Cardiac fibroblast (primary cell): ENCODE results near the gene PTP4A1.

Source experiments
- DNase-seq, 2 donors: peaks; one replicate each; pipeline versions ENCODE4 v3.0.0 to v3.0.0-alpha.2; 2010; ENCODE audit warnings: low read depth in 2 of 2
- H3K4me3 ChIP-seq, 2 donors: replicated peaks in 1 of 2; 1 replicate in 1 of 2; 2 replicates in 1 of 2; pipeline ENCODE4 v1.5.1; 2011; ENCODE audit warnings: low read depth in 2 of 2, low read length in 2 of 2, mild to moderate bottlenecking in 2 of 2, moderate library complexity in 1 of 2
- TF ChIP-seq, protein P1 (sequence below): IDR thresholded peaks from one replicate; pipeline ENCODE4 v1.5.1; 2011; ENCODE audit warnings: low read depth, mild to moderate bottlenecking, low read length, inconsistent platforms

Gene PTP4A1

DNA sequence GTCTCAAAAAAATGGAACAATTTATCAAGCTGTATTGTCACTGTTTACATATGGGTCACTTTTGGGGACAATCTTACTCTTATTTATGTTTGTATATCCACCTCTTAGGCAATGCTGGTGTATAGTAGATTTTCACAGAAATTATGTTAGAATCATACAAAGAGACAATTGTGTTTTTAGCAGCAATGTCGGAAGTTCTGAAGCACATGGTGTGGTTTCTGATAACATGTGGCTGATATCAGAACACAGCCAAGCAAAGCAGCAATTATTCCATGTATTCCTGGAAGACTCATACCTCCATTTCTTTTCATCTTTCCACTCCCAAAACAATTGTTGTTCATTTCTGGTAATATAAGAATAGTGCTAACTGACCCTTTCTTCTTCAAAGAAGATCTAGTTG, 17.5 kb upstream of the PTP4A1 start:
- no peak for DNase-seq
- H3K4me3 ChIP-seq: no peak overlapping the region
- TF ChIP-seq, protein P1, sequence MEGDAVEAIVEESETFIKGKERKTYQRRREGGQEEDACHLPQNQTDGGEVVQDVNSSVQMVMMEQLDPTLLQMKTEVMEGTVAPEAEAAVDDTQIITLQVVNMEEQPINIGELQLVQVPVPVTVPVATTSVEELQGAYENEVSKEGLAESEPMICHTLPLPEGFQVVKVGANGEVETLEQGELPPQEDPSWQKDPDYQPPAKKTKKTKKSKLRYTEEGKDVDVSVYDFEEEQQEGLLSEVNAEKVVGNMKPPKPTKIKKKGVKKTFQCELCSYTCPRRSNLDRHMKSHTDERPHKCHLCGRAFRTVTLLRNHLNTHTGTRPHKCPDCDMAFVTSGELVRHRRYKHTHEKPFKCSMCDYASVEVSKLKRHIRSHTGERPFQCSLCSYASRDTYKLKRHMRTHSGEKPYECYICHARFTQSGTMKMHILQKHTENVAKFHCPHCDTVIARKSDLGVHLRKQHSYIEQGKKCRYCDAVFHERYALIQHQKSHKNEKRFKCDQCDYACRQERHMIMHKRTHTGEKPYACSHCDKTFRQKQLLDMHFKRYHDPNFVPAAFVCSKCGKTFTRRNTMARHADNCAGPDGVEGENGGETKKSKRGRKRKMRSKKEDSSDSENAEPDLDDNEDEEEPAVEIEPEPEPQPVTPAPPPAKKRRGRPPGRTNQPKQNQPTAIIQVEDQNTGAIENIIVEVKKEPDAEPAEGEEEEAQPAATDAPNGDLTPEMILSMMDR: no peak

DNA sequence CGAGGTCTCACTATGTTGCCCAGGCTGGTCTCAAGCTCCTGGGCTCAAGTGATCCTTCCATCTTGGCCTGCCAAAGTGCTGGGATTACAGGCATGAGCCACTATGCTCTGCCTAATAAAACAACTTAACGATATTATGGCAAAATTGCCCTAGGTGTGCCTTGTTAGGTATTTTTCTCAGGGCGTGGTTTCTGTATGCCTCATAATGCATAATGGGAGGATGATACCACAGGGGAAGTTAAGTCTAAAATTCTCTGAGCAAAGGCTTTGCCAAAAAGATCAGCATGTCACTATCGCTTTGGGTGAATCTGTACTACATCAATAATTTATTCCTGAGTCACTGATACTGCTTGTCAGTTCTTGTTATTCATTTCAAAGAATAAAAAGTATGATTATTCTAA, 15.9 kb upstream of the PTP4A1 start:
- no peak for DNase-seq
- TF ChIP-seq, protein P1: no peak
- H3K4me3 ChIP-seq: no peak overlapping the region

GRCh38 chr6:63558278-63558677, 14.0 kb upstream of the PTP4A1 start:
- TF ChIP-seq, protein P1: no peak
- no peak for DNase-seq
- H3K4me3 ChIP-seq: no peak overlapping the region

DNA sequence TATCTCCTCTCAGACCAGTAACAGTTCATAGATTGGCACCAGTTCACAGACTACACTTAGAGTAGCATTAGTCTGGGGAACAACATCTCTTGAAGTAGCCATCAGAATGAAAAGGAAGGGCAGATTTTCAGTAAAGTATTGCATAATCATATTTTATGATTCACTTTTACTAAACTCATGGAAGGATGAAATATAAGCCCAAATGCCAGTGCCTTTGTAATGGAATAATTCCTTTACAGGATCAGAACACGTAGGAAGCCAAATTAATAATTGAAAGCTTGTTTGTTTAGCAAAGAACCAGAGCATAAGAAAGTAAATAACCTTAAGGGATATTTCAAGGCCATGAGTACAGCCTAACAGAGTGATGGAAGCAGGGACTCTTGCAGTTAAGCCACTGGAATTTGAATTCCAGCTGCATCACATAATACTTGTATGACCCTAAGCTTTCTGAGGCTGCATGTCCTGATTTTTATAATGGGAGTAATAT, 11.4 kb upstream of the PTP4A1 start:
- no peak overlapping the region for H3K4me3 ChIP-seq
- TF ChIP-seq, protein P1: no peak
- DNase-seq: peak; percentile 55 to 81

GRCh38 chr6:63561288-63561687, 11.0 kb upstream of the PTP4A1 start:
- DNase-seq: no peak
- no peak overlapping the region for H3K4me3 ChIP-seq
- TF ChIP-seq, protein P1: no peak

GRCh38 chr6:63563235-63563634, 9.0 kb upstream of the PTP4A1 start:
- no peak overlapping the region for H3K4me3 ChIP-seq
- no peak for DNase-seq
- TF ChIP-seq, protein P1: no peak

DNA sequence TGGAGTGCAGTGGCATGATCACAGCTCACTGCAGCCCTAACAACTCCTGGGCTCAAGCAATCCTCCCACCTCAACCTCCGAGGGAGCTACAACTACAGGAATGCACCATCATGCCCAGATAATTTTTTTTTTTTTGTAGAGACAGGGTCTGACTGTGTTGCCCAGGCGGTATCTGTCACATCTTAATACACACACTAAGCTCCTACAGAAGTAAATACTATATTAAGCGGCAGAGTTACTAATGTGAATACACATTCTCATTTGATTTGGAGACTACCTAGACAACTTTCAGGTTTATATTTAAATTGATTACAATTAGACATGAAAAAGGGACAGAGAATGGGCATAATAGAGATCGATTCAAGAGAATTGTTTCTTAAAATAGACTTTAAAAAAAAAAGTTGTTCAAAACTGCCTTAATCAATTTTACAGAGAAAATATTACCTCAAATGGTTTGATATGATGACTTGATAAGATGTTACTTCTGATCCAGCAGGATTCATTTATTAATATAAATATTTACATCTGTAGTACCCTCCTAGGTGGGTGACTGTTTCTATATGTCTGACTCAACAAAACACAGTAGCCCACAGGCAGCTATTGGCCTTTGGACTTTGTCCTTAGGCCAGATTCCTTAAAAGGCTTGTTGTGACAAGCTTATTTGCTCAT, 7.1 kb upstream of the PTP4A1 start:
- no peak overlapping the region for H3K4me3 ChIP-seq
- TF ChIP-seq, protein P1: no peak
- no peak for DNase-seq
